HCT116 (cell line): Measurements from ENCODE around the gene MEOX1. TPM values are rescaled to one million over a fixed set of nuclear protein-coding genes. Genes with fewer than 3 reads are reported as not detected.

ENCODE experiments used
- ATAC-seq: fragments of 200-7000 bp; cut with Tn5 transposase; 2 replicates; pipeline ENCODE4 v1.9.1; 2020; ENCODE audit warnings: mild to moderate bottlenecking, moderate library complexity
- BruUV-seq: library from RNA; stranded (reverse); fragments of 400-500 nt; replicated peaks from 2 replicates; lab custom pipeline; 2021; lab: Mats Ljungman, UMichigan
- CTCF ChIA-PET: fragments of 300-600 bp; sonication (Branson Sonifier 250); formaldehyde crosslinking; loops from one replicate; lab custom pipeline; 2021; ENCODE audit warnings: antibody characterized with exemption; lab: Charles Lee
- POLR2A ChIA-PET: fragments of 300-600, 350-600 bp; sonication (Branson Sonifier 250); formaldehyde crosslinking; loops from one replicate; lab custom pipeline; 2021; ENCODE audit warnings: antibody characterized with exemption; lab: Charles Lee
- RAD21 ChIA-PET, 2 experiments: fragments of 300-600 bp; sonication (Branson Sonifier 250); formaldehyde crosslinking; loops; one replicate each; lab custom pipeline; 2023; ENCODE audit warnings: low total read pairs in 2 of 2; ENCODE audit not compliant: uncharacterized antibody in 2 of 2, unreplicated experiment in 2 of 2, low non-redundant PET in 1 of 2; lab: Charles Lee
- DNase-seq: peaks from one replicate; pipeline ENCODE4 v3.0.0-alpha.2; 2010; ENCODE audit warnings: low read depth, low spot score
- H2AFZ ChIP-seq: fragments of 200-600 bp; shearing (Covaris generic), sonication (generic); 2 replicates; pipeline ENCODE4 v1.6.1; 2017; ENCODE audit warnings: low read depth, mixed run types, mixed read lengths, antibody characterized with exemption, low read length; ENCODE audit not compliant: poor library complexity, severe bottlenecking
- H3K27ac ChIP-seq: 2 replicates; pipeline ENCODE4 v1.5.1; 2012; ENCODE audit warnings: low read depth, low read length
- H3K27me3 ChIP-seq: fragments of 200-600 bp; sonication (generic); 2 replicates; pipeline ENCODE4 v1.6.1; 2016; ENCODE audit warnings: mixed run types, low read length, mixed read lengths; ENCODE audit not compliant: insufficient read depth
- H3K36me3 ChIP-seq, 2 experiments: fragments of 200-500 bp in 1 of 2; fragments of 200-600 bp in 1 of 2; sonication (Bioruptor generic) in 1 of 2; sonication (generic) in 1 of 2; 2 replicates each; pipeline versions ENCODE4 v1.5.1 to v1.6.1; 2014 to 2016; ENCODE audit warnings: low read length in 2 of 2, inconsistent platforms in 1 of 2, mixed read lengths in 1 of 2, mixed run types in 1 of 2; ENCODE audit not compliant: insufficient read depth in 2 of 2, control insufficient read depth in 1 of 2
- H3K4me1 ChIP-seq, 2 experiments: fragments of 200-600 bp in 1 of 2; sonication (generic) in 1 of 2; 2 replicates each; pipeline versions ENCODE4 v1.5.1 to v1.6.1; 2012 to 2017; ENCODE audit warnings: low read length in 2 of 2, inconsistent platforms in 1 of 2, mild to moderate bottlenecking in 1 of 2, mixed read lengths in 1 of 2, mixed run types in 1 of 2, moderate library complexity in 1 of 2; ENCODE audit not compliant: insufficient read depth in 2 of 2, control insufficient read depth in 1 of 2
- H3K4me2 ChIP-seq: fragments of 200-600 bp; sonication (generic); 2 replicates; pipeline ENCODE4 v1.6.1; 2017; ENCODE audit warnings: mixed run types, low read length, mixed read lengths
- H3K4me3 ChIP-seq, 2 experiments: fragments of 200-600 bp in 1 of 2; sonication (generic) in 1 of 2; replicated peaks in 1 of 2; 2 replicates each; pipeline ENCODE4 v1.5.1; 2011 to 2016; ENCODE audit warnings: low read length in 2 of 2, control low read depth in 1 of 2, low read depth in 1 of 2, mild to moderate bottlenecking in 1 of 2, mixed read lengths in 1 of 2, mixed run types in 1 of 2
- H3K79me2 ChIP-seq: fragments of 200-600 bp; sonication (generic); 2 replicates; pipeline ENCODE4 v1.6.1; 2017; ENCODE audit warnings: mild to moderate bottlenecking, mixed run types, low read length, moderate library complexity, mixed read lengths; ENCODE audit not compliant: insufficient read depth
- H3K9ac ChIP-seq: fragments of 200-600 bp; sonication (generic); 2 replicates; pipeline ENCODE4 v1.6.1; 2016; ENCODE audit warnings: low read length, mixed read lengths
- H3K9me2 ChIP-seq: fragments of 200-600 bp; sonication (generic), shearing (Covaris generic); 2 replicates; pipeline ENCODE4 v1.6.1; 2017; ENCODE audit warnings: mixed run types, mild to moderate bottlenecking, moderate library complexity; ENCODE audit not compliant: insufficient read depth
- H3K9me3 ChIP-seq, 2 experiments: fragments of 200-500 bp in 1 of 2; fragments of 200-600 bp in 1 of 2; sonication (Bioruptor generic) in 1 of 2; sonication (generic) in 1 of 2; 2 replicates each; pipeline ENCODE4 v1.6.1; 2014 to 2017; ENCODE audit warnings: low read length in 2 of 2, mixed read lengths in 2 of 2, inconsistent platforms in 1 of 2, low read depth in 1 of 2, mild to moderate bottlenecking in 1 of 2, mixed run types in 1 of 2, moderate library complexity in 1 of 2; ENCODE audit not compliant: control insufficient read depth in 1 of 2, insufficient read depth in 1 of 2
- H4K20me1 ChIP-seq: fragments of 200-600 bp; sonication (generic), shearing (Covaris generic); 2 replicates; pipeline ENCODE4 v1.6.1; 2017; ENCODE audit warnings: mixed run types, mild to moderate bottlenecking, moderate library complexity; ENCODE audit not compliant: insufficient read depth
- EGR1 ChIP-seq: IDR thresholded peaks from 2 replicates; pipeline ENCODE4 v1.6.1; 2012; ENCODE audit warnings: low read depth
- EZH2 ChIP-seq: fragments of 200-600 bp; sonication (generic); IDR thresholded peaks from 2 replicates; pipeline ENCODE4 v1.6.1; 2017; ENCODE audit warnings: antibody characterized with exemption, mixed run types
- FOSL1 ChIP-seq: IDR thresholded peaks from 2 replicates; pipeline ENCODE4 v1.6.1; 2012; ENCODE audit warnings: low read depth
- POLR2AphosphoS5 ChIP-seq: IDR thresholded peaks from 2 replicates; pipeline ENCODE4 v1.6.1; 2011; ENCODE audit warnings: mild to moderate bottlenecking, low read depth, low read length, moderate library complexity
- SIN3A ChIP-seq: IDR thresholded peaks from 2 replicates; pipeline ENCODE4 v1.6.1; 2012; ENCODE audit warnings: low read depth
- SP1 ChIP-seq: IDR thresholded peaks from 2 replicates; pipeline ENCODE4 v1.6.1; 2012; ENCODE audit warnings: low read depth
- TCF7L2 ChIP-seq: IDR thresholded peaks from 2 replicates; pipeline ENCODE4 v1.7.0; 2011; ENCODE audit warnings: borderline replicate concordance, inconsistent platforms; ENCODE audit not compliant: insufficient read depth, insufficient read length; ENCODE audit errors: extremely low read depth
- YY1 ChIP-seq: IDR thresholded peaks from 2 replicates; pipeline ENCODE4 v1.6.1; 2011; ENCODE audit warnings: low read length, low read depth, moderate library complexity, mild to moderate bottlenecking; ENCODE audit not compliant: insufficient replicate concordance; ENCODE audit errors: extremely low read depth
- ZFX ChIP-seq: fragments of 450-650 bp; IDR thresholded peaks from 2 replicates; pipeline ENCODE4 v1.6.1; 2017
- intact Hi-C: fragments of 100-400 bp; cut with micrococcal nuclease; formaldehyde crosslinking; loops from 2 replicates; pipeline ENCODE4 v1.10.0; 2022
- total RNA-seq: library from RNA; stranded (reverse); gene quantifications from one replicate; pipeline ENCODE4 v1.2.1, GENCODE V29; 2021; ENCODE audit not compliant: unreplicated experiment
- TF ChIP-seq, protein P1 (sequence below): IDR thresholded peaks from 2 replicates; pipeline ENCODE4 v1.6.1; 2012
- TF ChIP-seq, protein P2 (sequence below): IDR thresholded peaks from 2 replicates; pipeline ENCODE4 v1.6.1; 2012; ENCODE audit warnings: low read depth
- TF ChIP-seq, protein P3 (sequence below): IDR thresholded peaks from 2 replicates; pipeline ENCODE4 v1.6.1; 2011; ENCODE audit warnings: mild to moderate bottlenecking, low read length, moderate library complexity; ENCODE audit not compliant: insufficient replicate concordance; ENCODE audit errors: extremely low read depth

MEOX1 gene
- total RNA-seq, 1 experiment from 2014 or later: not detected

DNA sequence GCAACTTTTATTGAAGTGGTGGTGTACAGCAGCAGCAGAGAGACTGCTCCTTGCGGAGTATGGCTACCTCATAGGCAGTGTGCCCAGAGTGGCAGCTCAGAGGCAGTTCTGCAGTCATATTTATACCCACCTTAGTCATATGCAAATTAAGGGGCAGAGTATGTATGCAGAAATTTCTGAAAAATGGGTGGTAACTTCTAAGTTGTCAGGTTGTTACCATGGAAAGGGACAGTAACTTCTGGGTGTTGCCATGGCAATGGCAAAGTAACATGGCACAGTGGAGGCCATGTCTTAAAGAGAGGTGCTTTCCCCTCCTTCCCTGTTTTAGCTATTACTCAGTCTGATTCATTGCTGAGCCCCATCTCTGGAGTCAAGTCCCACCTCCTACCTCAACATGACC is 53.4 kb downstream of the MEOX1 start (continued):
- TF ChIP-seq TCF7L2 (no peak), YY1 (no peak), FOSL1 (no peak)
- TF ChIP-seq, all 23 proteins: peak for 0

DNA sequence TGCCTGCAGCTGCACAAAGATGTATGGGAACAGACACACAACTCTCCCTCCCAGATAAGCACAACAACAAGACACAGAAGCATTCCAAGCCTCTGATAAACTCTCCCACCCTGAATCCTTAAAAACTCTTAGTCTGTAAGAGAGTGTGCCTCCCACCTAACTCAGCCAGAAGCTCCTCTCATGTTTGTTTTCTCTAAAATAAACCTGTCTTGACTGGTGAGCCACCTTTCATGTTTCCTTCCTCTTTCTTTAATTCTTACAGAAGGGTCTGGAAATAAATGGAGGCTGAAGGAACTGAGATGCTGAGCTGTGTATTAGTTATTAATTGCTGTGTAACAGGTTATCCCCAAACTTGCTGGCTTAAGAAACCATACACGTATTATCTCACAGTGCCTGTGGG is 57.2 kb downstream of the MEOX1 start:
- H3K9ac ChIP-seq: no peak overlapping the region
- peaks cover 0 to 9% of the 10 kb centered on the region in 2 experiments; a peak in 1 of 4 replicates for H3K4me1 ChIP-seq
- BruUV-seq: no TSS peak
- DNase-seq: no peak
- ChIA-PET CTCF (no interaction called here), RAD21 (no interaction called here), POLR2A (no interaction called here)
- no peaks in the 10 kb centered on the region for H3K79me2 ChIP-seq
- ATAC-seq: no peak
- no peak overlapping the region for H3K4me3 ChIP-seq
- no peaks in the 10 kb centered on the region for H3K9me2 ChIP-seq
- intact Hi-C loops: no loop called here
- no peak overlapping the region for H2AFZ ChIP-seq
- TF ChIP-seq ZFX: no peak
- no peak for TF ChIP-seq POLR2AphosphoS5
- no peak for TF ChIP-seq SIN3A
- TF ChIP-seq YY1: no peak
- no peak for TF ChIP-seq SP1
- TF ChIP-seq, protein P1, sequence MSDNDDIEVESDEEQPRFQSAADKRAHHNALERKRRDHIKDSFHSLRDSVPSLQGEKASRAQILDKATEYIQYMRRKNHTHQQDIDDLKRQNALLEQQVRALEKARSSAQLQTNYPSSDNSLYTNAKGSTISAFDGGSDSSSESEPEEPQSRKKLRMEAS: no peak
- no peak for TF ChIP-seq EZH2
- H3K27ac ChIP-seq: no peak overlapping the region
- no peaks in the 10 kb centered on the region for H3K27me3 ChIP-seq
- H3K4me2 ChIP-seq: no peak overlapping the region
- no peaks in the 10 kb centered on the region for H3K36me3 ChIP-seq
- H4K20me1 ChIP-seq: no peaks in the 10 kb centered on the region
- H3K9me3 ChIP-seq: no peaks in the 10 kb centered on the region

DNA sequence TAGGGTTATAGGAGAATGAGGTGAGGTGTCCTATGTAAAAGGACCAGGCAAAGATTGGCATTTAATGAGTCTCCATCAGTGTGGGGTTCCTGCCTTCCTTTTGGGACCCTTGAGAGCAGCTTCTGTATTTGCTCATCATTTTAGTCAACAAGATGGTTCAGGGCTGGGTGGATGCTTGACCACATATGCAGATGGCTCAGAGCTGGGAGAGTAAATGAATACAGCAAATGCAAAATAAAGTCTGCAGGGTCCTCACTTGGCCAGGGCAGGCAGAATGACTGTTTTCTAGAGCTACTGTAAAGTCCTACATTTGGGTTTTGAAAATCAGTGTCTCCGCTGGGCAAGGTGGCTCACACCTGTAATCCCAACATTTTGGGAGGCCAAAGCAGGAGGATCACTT is 58.4 kb downstream of the MEOX1 start:
- ChIA-PET RAD21 (no interaction called here), CTCF (no interaction called here), POLR2A (no interaction called here)
- Histone ChIP-seq H3K4me2 (no peak overlapping the region), H3K4me3 (no peak overlapping the region), H3K9me3 (no peaks in the 10 kb centered on the region), H3K27me3 (no peaks in the 10 kb centered on the region), H2AFZ (no peak overlapping the region), H3K9me2 (no peaks in the 10 kb centered on the region), H3K9ac (no peak overlapping the region), H3K4me1 (peaks cover 0 to 9% of the 10 kb centered on the region in 2 experiments; a peak in 1 of 4 replicates), H3K79me2 (no peaks in the 10 kb centered on the region), H4K20me1 (no peaks in the 10 kb centered on the region), H3K27ac (no peak overlapping the region), H3K36me3 (no peaks in the 10 kb centered on the region)
- intact Hi-C loops: no loop called here
- DNase-seq (no peak), ATAC-seq (no peak)
- BruUV-seq: no TSS peak
- TF ChIP-seq EGR1 (no peak), TCF7L2 (no peak)
- TF ChIP-seq, protein P2, sequence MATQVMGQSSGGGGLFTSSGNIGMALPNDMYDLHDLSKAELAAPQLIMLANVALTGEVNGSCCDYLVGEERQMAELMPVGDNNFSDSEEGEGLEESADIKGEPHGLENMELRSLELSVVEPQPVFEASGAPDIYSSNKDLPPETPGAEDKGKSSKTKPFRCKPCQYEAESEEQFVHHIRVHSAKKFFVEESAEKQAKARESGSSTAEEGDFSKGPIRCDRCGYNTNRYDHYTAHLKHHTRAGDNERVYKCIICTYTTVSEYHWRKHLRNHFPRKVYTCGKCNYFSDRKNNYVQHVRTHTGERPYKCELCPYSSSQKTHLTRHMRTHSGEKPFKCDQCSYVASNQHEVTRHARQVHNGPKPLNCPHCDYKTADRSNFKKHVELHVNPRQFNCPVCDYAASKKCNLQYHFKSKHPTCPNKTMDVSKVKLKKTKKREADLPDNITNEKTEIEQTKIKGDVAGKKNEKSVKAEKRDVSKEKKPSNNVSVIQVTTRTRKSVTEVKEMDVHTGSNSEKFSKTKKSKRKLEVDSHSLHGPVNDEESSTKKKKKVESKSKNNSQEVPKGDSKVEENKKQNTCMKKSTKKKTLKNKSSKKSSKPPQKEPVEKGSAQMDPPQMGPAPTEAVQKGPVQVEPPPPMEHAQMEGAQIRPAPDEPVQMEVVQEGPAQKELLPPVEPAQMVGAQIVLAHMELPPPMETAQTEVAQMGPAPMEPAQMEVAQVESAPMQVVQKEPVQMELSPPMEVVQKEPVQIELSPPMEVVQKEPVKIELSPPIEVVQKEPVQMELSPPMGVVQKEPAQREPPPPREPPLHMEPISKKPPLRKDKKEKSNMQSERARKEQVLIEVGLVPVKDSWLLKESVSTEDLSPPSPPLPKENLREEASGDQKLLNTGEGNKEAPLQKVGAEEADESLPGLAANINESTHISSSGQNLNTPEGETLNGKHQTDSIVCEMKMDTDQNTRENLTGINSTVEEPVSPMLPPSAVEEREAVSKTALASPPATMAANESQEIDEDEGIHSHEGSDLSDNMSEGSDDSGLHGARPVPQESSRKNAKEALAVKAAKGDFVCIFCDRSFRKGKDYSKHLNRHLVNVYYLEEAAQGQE: no peak
- TF ChIP-seq, protein P3, sequence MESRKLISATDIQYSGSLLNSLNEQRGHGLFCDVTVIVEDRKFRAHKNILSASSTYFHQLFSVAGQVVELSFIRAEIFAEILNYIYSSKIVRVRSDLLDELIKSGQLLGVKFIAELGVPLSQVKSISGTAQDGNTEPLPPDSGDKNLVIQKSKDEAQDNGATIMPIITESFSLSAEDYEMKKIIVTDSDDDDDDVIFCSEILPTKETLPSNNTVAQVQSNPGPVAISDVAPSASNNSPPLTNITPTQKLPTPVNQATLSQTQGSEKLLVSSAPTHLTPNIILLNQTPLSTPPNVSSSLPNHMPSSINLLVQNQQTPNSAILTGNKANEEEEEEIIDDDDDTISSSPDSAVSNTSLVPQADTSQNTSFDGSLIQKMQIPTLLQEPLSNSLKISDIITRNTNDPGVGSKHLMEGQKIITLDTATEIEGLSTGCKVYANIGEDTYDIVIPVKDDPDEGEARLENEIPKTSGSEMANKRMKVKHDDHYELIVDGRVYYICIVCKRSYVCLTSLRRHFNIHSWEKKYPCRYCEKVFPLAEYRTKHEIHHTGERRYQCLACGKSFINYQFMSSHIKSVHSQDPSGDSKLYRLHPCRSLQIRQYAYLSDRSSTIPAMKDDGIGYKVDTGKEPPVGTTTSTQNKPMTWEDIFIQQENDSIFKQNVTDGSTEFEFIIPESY: no peak
